DOHH2 (cell line): Measurements from ENCODE around the gene CCDC51.
"Not testable (repeated sequence)": the region's sequence is repeated elsewhere in the genome, so short reads cannot be mapped to it uniquely, and the experiment has no call there.

Experiments
- H3F3A ChIP-seq: fragments of 200-600 bp; sonication (generic), shearing (Covaris generic); 2 replicates; pipeline ENCODE4 v1.6.0; 2016; ENCODE audit warnings: antibody characterized with exemption, mild to moderate bottlenecking; ENCODE audit not compliant: control insufficient read depth, insufficient read depth
- H3K27ac ChIP-seq: fragments of 200-600 bp; sonication (generic); 2 replicates; pipeline ENCODE4 v1.5.1; 2014; ENCODE audit warnings: low read depth, mild to moderate bottlenecking, low read length, moderate library complexity
- H3K27me3 ChIP-seq: fragments of 200-600 bp; sonication (generic); 2 replicates; pipeline ENCODE4 v1.6.1; 2014; ENCODE audit warnings: mild to moderate bottlenecking, low read length, mixed read lengths; ENCODE audit not compliant: control insufficient read depth
- H3K36me3 ChIP-seq: fragments of 200-600 bp; sonication (generic); 2 replicates; pipeline ENCODE4 v1.6.1; 2014; ENCODE audit warnings: mild to moderate bottlenecking, low read length, moderate library complexity, mixed read lengths; ENCODE audit not compliant: control insufficient read depth
- H3K4me1 ChIP-seq: fragments of 200-600 bp; sonication (generic); 2 replicates; pipeline ENCODE4 v1.6.1; 2014; ENCODE audit warnings: mild to moderate bottlenecking, low read length, mixed read lengths; ENCODE audit not compliant: control insufficient read depth
- H3K4me2 ChIP-seq: fragments of 200-600 bp; sonication (generic); 2 replicates; pipeline ENCODE4 v1.6.0; 2014; ENCODE audit warnings: mild to moderate bottlenecking, low read length, moderate library complexity
- H3K4me3 ChIP-seq: fragments of 200-600 bp; sonication (generic); 2 replicates; pipeline ENCODE4 v1.5.1; 2014; ENCODE audit warnings: mild to moderate bottlenecking, low read length, mixed read lengths
- H3K79me2 ChIP-seq: fragments of 200-600 bp; sonication (generic); 2 replicates; pipeline ENCODE4 v1.6.1; 2014; ENCODE audit warnings: mild to moderate bottlenecking, low read length, mixed read lengths; ENCODE audit not compliant: control insufficient read depth
- H3K9me2 ChIP-seq: fragments of 200-600 bp; sonication (generic); replicated peaks from 2 replicates; pipeline ENCODE4 v1.6.1; 2014; ENCODE audit warnings: mild to moderate bottlenecking, low read length, mixed read lengths; ENCODE audit not compliant: control insufficient read depth
- H3K9me3 ChIP-seq: fragments of 200-600 bp; sonication (generic); 2 replicates; pipeline ENCODE4 v1.6.1; 2014; ENCODE audit warnings: antibody characterized with exemption, low read length, mixed read lengths; ENCODE audit not compliant: control insufficient read depth, insufficient read depth
- H4K20me1 ChIP-seq: fragments of 200-600 bp; sonication (generic); 2 replicates; pipeline ENCODE4 v1.6.0; 2014; ENCODE audit warnings: low read depth, mild to moderate bottlenecking, antibody characterized with exemption, low read length, moderate library complexity; ENCODE audit not compliant: control insufficient read depth, insufficient read depth
- CTCF ChIP-seq: fragments of 200-600 bp; sonication (generic); IDR thresholded peaks from one replicate; pipeline ENCODE4 v1.5.1; 2014; ENCODE audit warnings: antibody characterized with exemption, mild to moderate bottlenecking, low read depth, low read length; ENCODE audit not compliant: poor library complexity, severe bottlenecking
- EZH2phosphoT487 ChIP-seq: fragments of 200-600 bp; sonication (generic); IDR thresholded peaks from 2 replicates; pipeline ENCODE4 v1.6.1; 2017; ENCODE audit warnings: borderline replicate concordance, mild to moderate bottlenecking, antibody characterized with exemption, low read length, moderate library complexity, mixed read lengths

CCDC51 gene

DNA sequence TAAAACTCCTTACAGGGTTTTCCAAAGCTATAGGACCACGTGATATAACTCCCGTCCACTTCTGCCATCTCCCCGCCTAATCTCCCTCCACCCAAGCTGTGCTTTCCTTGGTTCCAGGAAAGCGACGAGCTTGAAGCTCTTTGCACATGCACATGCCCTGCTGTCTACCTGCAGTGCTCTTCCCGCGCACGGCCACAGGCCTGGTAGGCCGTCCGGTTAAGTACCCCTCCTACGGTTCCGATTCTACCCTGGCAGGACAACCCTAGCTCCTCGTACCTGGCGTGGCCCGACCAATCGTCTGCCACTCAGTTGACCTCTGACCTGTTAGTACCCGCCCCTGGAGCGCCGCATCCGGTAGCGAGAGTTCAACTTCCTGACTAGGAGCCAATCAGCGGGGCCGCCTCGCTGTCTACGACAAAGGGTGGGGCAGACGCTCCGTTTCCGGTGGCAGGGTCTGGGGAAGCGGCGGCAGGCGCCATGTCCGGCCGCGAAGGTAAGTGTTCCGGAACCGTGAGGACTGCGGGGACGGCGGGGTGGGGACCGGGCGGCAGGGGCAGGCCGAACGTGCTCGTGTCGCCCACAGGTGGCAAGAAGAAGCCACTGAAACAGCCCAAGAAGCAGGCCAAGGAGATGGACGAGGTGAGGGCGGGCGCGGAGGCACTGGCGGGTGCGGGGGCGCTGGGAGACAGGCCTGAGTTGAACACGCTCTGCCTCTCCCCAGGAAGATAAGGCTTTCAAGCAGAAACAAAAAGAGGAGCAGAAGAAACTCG, at the start of gene CCDC51, which contains the start of gene TMA7:
CCDC51 (minus strand) TSS at position 300 of the 770 bp plus-strand sequence. CDS start 4,991 bp downstream, outside the sequence.
TMA7 (plus strand) TSS at position 438 of the 770 bp plus-strand sequence; CDS start at position 478, 40 bp downstream.
- Histone ChIP-seq H3K79me2 (peaks cover 65% of the 10 kb centered on the region), H3K9me2 (no peaks in the 10 kb centered on the region)
- TF ChIP-seq CTCF, result peak; percentile 23
- no peak for TF ChIP-seq EZH2phosphoT487

GRCh38 chr3:48486952-48487351, 47.0 kb upstream of the CCDC51 start:
- H3K4me1 ChIP-seq, result peaks cover 7% of the 10 kb centered on the region
- no peaks in the 10 kb centered on the region for H3K79me2 ChIP-seq
- no peak for TF ChIP-seq CTCF
- no peak for TF ChIP-seq EZH2phosphoT487
- H3K27ac ChIP-seq, result no peak overlapping the region
- no peak overlapping the region for H3K4me3 ChIP-seq
- no peaks in the 10 kb centered on the region for H4K20me1 ChIP-seq
- peaks cover 13% of the 10 kb centered on the region for H3F3A ChIP-seq
- no peaks in the 10 kb centered on the region for H3K9me3 ChIP-seq
- no peak overlapping the region for H3K4me2 ChIP-seq
- H3K9me2 ChIP-seq, result no peaks in the 10 kb centered on the region
- H3K36me3 ChIP-seq, result no peaks in the 10 kb centered on the region
- H3K27me3 ChIP-seq, result no peaks in the 10 kb centered on the region

More for the DNA sequence above, at the start of gene CCDC51, which contains the start of gene TMA7:
- Histone ChIP-seq H3K36me3 (peaks cover 47% of the 10 kb centered on the region), H3K4me1 (peaks cover 43% of the 10 kb centered on the region), H4K20me1 (peaks cover 7% of the 10 kb centered on the region), H3K4me3 (peak within 1 kb of the TSS; percentile 99), H3F3A (peaks cover 30% of the 10 kb centered on the region), H3K27me3 (no peaks in the 10 kb centered on the region), H3K27ac (peak within 1 kb of the TSS; percentile 75), H3K4me2 (peak within 1 kb of the TSS; percentile 79), H3K9me3 (no peaks in the 10 kb centered on the region)

GRCh38 chr3:48482822-48483221, 42.9 kb upstream of the CCDC51 start:
- H3K4me3 ChIP-seq, H3K9me2 ChIP-seq, H3K79me2 ChIP-seq, H4K20me1 ChIP-seq, H3K36me3 ChIP-seq, H3K27ac ChIP-seq, H3K27me3 ChIP-seq, H3K4me2 ChIP-seq, H3K9me3 ChIP-seq: not testable (repeated sequence)
- Histone ChIP-seq H3K4me1 (peaks cover 24% of the 10 kb centered on the region), H3F3A (peaks cover 15% of the 10 kb centered on the region)

GRCh38 chr3:48480891-48481290, 41.0 kb upstream of the CCDC51 start:
- H3F3A ChIP-seq, H3K9me3 ChIP-seq, H4K20me1 ChIP-seq, H3K4me3 ChIP-seq, H3K27ac ChIP-seq, H3K9me2 ChIP-seq, H3K79me2 ChIP-seq, H3K27me3 ChIP-seq, H3K36me3 ChIP-seq, H3K4me2 ChIP-seq: not testable (repeated sequence)
- peaks cover 37% of the 10 kb centered on the region for H3K4me1 ChIP-seq
